Vagina (tissue), 2 donors: ENCODE data around the gene OR2H1. TPM values are rescaled to one million over a fixed set of nuclear protein-coding genes. Genes with fewer than 3 reads are reported as not detected.

Experiments used
- DNase-seq, 2 donors: peaks; one replicate each; pipeline ENCODE4 v3.0.0-alpha.2; 2017; ENCODE audit errors: extremely low spot score in 2 of 2
- H3K27ac ChIP-seq: fragments of 200-600 bp; sonication (generic); one replicate; pipeline ENCODE4 v1.5.1; 2019
- H3K27me3 ChIP-seq: fragments of 200-600 bp; sonication (generic); one replicate; pipeline ENCODE4 v1.5.1; 2019
- H3K36me3 ChIP-seq, 2 donors: fragments of 200-600 bp; sonication (generic); one replicate each; pipeline ENCODE4 v1.5.1; 2017 to 2019
- H3K4me1 ChIP-seq: fragments of 200-600 bp; sonication (generic); one replicate; pipeline ENCODE4 v1.5.1; 2019
- H3K4me3 ChIP-seq, 2 donors: fragments of 200-600 bp; sonication (generic); 1 replicate in 1 of 2; 2 replicates in 1 of 2; pipeline ENCODE4 v1.5.1; 2016 to 2019
- H3K9me3 ChIP-seq: fragments of 200-600 bp; sonication (generic); one replicate; pipeline ENCODE4 v1.5.1; 2019
- CTCF ChIP-seq, 3 experiments: fragments of 450-650 bp in 2 of 3; fragments of 200-600 bp in 1 of 3; sonication (generic) in 1 of 3; IDR thresholded peaks; one replicate each; pipeline ENCODE4 v1.5.1; 2017 to 2019; ENCODE audit warnings: antibody characterized with exemption in 3 of 3, mild to moderate bottlenecking in 2 of 3, moderate library complexity in 2 of 3
- POLR2A ChIP-seq, 2 donors: fragments of 450-650 bp; IDR thresholded peaks; one replicate each; pipeline ENCODE4 v1.6.1; 2017; ENCODE audit warnings: antibody characterized with exemption in 2 of 2, mild to moderate bottlenecking in 2 of 2, moderate library complexity in 2 of 2
- POLR2AphosphoS5 ChIP-seq, 2 donors: sonication (generic); formaldehyde crosslinking; IDR thresholded peaks; one replicate each; pipeline ENCODE4 v1.9.0; 2017; ENCODE audit warnings: antibody characterized with exemption in 2 of 2, mild to moderate bottlenecking in 2 of 2, low read depth in 1 of 2; ENCODE audit not compliant: insufficient read depth in 1 of 2
- intact Hi-C: fragments of 100-400 bp; cut with DNase I; formaldehyde crosslinking; loops from one replicate; pipeline ENCODE4 v1.15.1; 2023
- total RNA-seq: library from RNA; depleted of rRNA; stranded (reverse); fragments of >200 nt; gene quantifications from one replicate; pipeline ENCODE4 v1.2.3, GENCODE V29; 2016

Gene OR2H1
- not detected for total RNA-seq

DNA sequence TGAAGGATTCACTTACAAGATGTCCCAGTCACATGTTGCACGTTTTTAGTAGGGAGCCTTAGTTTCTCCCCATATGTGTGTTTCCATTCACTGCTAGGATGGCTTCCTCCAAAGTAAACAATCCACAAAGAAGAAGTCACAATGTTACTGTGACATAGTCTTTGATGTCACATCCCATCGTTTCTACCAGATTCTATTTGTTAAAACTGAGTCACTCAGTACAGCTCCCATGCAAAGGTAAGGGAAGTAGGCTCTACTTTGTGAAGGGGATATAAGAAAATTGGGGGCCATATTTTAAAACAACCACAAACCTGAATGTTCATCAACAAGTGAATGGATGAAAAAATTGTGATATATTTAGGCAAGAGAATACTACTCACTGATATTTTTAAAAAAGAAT lies at the start of gene OR2H1, which contains the start of gene OR11A1:
Gene OR2H1 (plus strand): TSS at position 185 of the 400 bp plus-strand sequence. CDS start 4,615 bp downstream, outside the sequence.
Gene OR11A1 (minus strand): TSS at position 101 of the 400 bp plus-strand sequence. CDS start 29,430 bp downstream, outside the sequence.
- intact Hi-C loops = no loop called here
- Histone ChIP-seq H3K27ac (no peak within 1 kb of the TSS), H3K36me3 (no peaks in the 10 kb centered on the region), H3K27me3 (no peaks in the 10 kb centered on the region), H3K4me3 (no peak within 1 kb of the TSS), H3K9me3 (no peaks in the 10 kb centered on the region), H3K4me1 (no peaks in the 10 kb centered on the region)
- no peak for TF ChIP-seq POLR2A (IDR thresholded peaks at IDR 0.05)
- TF ChIP-seq CTCF (IDR thresholded peaks at IDR 0.05) = no peak
- no peak for TF ChIP-seq POLR2AphosphoS5 (IDR thresholded peaks at IDR 0.05; ENCODE audit: insufficient read depth in 1 of 2, low read depth in 1 of 2)
- no peak for DNase-seq

GRCh38 chr6:29414588-29414987 lies 42.4 kb upstream of the OR2H1 start, which contains the start of gene OR12D1:
Gene OR12D1 (plus strand): TSS chr6:29414928.
- no peak within 1 kb of the TSS for H3K27ac ChIP-seq
- H3K4me1 ChIP-seq = no peaks in the 10 kb centered on the region
- intact Hi-C loops = no loop called here
- H3K4me3 ChIP-seq = no peak within 1 kb of the TSS
- H3K27me3 ChIP-seq = no peaks in the 10 kb centered on the region
- H3K9me3 ChIP-seq = no peaks in the 10 kb centered on the region
- TF ChIP-seq CTCF (IDR thresholded peaks at IDR 0.05) = no peak
- TF ChIP-seq POLR2A (IDR thresholded peaks at IDR 0.05) = no peak
- TF ChIP-seq POLR2AphosphoS5 (IDR thresholded peaks at IDR 0.05; ENCODE audit: insufficient read depth in 1 of 2, low read depth in 1 of 2) = no peak
- DNase-seq = no peak
- no peaks in the 10 kb centered on the region for H3K36me3 ChIP-seq

DNA sequence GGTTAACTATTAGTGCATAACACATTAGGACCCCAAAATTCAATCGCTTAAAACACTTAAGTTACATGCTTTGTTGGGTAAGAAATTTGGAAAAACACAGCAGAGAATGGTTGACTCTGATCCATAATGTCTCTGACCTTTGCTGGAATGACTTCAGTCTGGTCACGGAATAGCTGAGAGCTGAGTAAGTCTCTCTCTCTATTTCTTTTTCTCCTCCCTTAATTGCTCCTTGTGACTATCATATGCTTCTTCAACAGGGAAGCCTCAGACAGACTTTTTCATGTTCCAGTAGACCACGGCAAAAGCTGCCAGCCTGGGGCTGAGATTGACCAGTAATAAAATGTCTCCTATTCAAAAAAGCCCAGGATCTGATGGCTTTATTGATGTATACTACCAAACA lies 37.4 kb upstream of the OR2H1 start:
- Histone ChIP-seq H3K4me3 (no peak overlapping the region), H3K9me3 (no peaks in the 10 kb centered on the region), H3K27me3 (no peaks in the 10 kb centered on the region), H3K36me3 (no peaks in the 10 kb centered on the region), H3K4me1 (no peaks in the 10 kb centered on the region), H3K27ac (no peak overlapping the region)
- DNase-seq = no peak
- TF ChIP-seq POLR2AphosphoS5 (IDR thresholded peaks at IDR 0.05; ENCODE audit: insufficient read depth in 1 of 2, low read depth in 1 of 2) = no peak
- no peak for TF ChIP-seq POLR2A (IDR thresholded peaks at IDR 0.05)
- no peak for TF ChIP-seq CTCF (IDR thresholded peaks at IDR 0.05)
- intact Hi-C loops = no loop called here

DNA sequence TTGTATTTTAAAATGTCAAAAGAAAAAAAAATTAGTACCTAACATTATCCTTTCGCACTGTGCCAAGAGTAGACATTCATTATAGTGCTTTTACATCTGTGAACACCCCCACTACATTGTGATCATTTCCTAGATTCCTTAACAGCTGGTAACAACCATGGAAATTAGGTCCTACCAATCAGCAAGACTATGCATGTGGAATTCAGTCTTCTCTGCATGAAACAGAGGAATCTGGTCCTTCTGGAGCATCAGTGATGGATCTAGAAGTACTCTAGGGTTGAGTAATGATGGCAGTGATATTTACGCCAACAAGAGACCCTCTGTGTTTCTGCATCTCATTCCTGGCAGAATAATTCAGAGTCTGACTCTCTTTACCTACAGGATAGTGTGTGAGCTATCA lies 32.8 kb upstream of the OR2H1 start:
- Histone ChIP-seq H3K4me1 (no peaks in the 10 kb centered on the region), H3K27me3 (no peaks in the 10 kb centered on the region), H3K36me3 (no peaks in the 10 kb centered on the region), H3K9me3 (no peaks in the 10 kb centered on the region), H3K4me3 (no peak overlapping the region), H3K27ac (no peak overlapping the region)
- intact Hi-C loops = no loop called here
- no peak for DNase-seq
- no peak for TF ChIP-seq CTCF (IDR thresholded peaks at IDR 0.05)
- TF ChIP-seq POLR2A (IDR thresholded peaks at IDR 0.05) = no peak
- TF ChIP-seq POLR2AphosphoS5 (IDR thresholded peaks at IDR 0.05; ENCODE audit: insufficient read depth in 1 of 2, low read depth in 1 of 2) = no peak

DNA sequence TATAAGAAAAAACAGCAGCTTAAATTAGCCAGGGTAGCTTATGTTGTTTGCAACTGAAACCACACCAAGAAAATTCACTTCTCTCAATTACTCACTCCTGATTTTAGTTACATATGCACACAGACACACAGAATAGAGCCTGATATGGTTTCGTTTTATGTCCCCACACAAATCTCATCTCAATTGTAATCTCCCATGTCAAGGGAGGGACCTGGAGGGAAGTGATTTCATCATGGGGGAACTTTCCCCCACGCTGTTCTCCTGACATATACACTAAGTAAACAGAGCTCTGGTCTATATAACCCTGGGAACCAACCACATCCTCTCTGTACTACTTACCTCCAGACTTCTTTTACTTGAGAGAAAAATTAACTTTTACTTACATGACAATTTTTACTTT lies 32.4 kb upstream of the OR2H1 start:
- H3K36me3 ChIP-seq = no peaks in the 10 kb centered on the region
- H3K27me3 ChIP-seq = no peaks in the 10 kb centered on the region
- H3K4me3 ChIP-seq = no peak overlapping the region
- intact Hi-C loops = no loop called here
- no peak for DNase-seq
- no peaks in the 10 kb centered on the region for H3K9me3 ChIP-seq
- no peak overlapping the region for H3K27ac ChIP-seq
- TF ChIP-seq POLR2AphosphoS5 (IDR thresholded peaks at IDR 0.05; ENCODE audit: insufficient read depth in 1 of 2, low read depth in 1 of 2) (no peak), CTCF (IDR thresholded peaks at IDR 0.05) (no peak), POLR2A (IDR thresholded peaks at IDR 0.05) (no peak)
- H3K4me1 ChIP-seq = no peaks in the 10 kb centered on the region
